ENCODE measurements around the gene GEMIN2. TPM values are rescaled to one million over a fixed set of nuclear protein-coding genes. Genes with fewer than 3 reads are reported as not detected.

Gene GEMIN2
- polyA plus RNA-seq, 1 of the 3 experiments (the other 2 are of a cell fraction) = 13.2 TPM

GRCh38 chr14:39181693-39182047 lies 67.5 kb downstream of the GEMIN2 start (continued):
- TF ChIP-seq PBX3 (IDR thresholded peaks at IDR 0.05) (no peak), CTCF (IDR thresholded peaks at IDR 0.05) (no peak)

- Histone ChIP-seq H3K4me1 (ENCODE audit: control insufficient read depth in 1 of 2, insufficient read depth in 2 of 2, low read depth in 1 of 2, low read length in 1 of 2) (no peaks in the 10 kb centered on the region), H3K36me3 (replicated peaks in 1 of 2; ENCODE audit: control insufficient read depth in 1 of 2, insufficient read depth in 2 of 2, low read length in 1 of 2) (peaks cover 38 to 45% of the 10 kb centered on the region in 2 experiments), H3K9me2 (no peaks in the 10 kb centered on the region), H3K4me2 (no peak overlapping the region), H3F3A (replicated peaks; ENCODE audit: insufficient read depth) (peaks cover 25% of the 10 kb centered on the region), H3K9me3 (no peaks in the 10 kb centered on the region), H3K4me3 (ENCODE audit: low read depth in 2 of 2, low read length in 1 of 2) (no peak overlapping the region), H3K9ac (no peak overlapping the region), H4K20me1 (ENCODE audit: insufficient read depth) (no peaks in the 10 kb centered on the region), H3K79me2 (ENCODE audit: insufficient read depth) (peaks cover 13% of the 10 kb centered on the region; the same call in 1 of the 2 replicates), H2AFZ (ENCODE audit: low read depth) (no peak overlapping the region), H3K27ac (ENCODE audit: low read depth in 2 of 2, low read length in 1 of 2) (no peak overlapping the region), H3K27me3 (ENCODE audit: insufficient read depth) (no peaks in the 10 kb centered on the region)
- 100% methylated on average over 1 of the region's 1 CpG for WGBS (ENCODE audit: low lambda C conversion rate)
- ChIA-PET CTCF (no interaction called here), POLR2A (no interaction called here)
- TF ChIP-seq PBX3 (IDR thresholded peaks at IDR 0.05) (no peak), RAD21 (IDR thresholded peaks at IDR 0.05; ENCODE audit: low read length) (no peak), TEAD4 (IDR thresholded peaks at IDR 0.05; ENCODE audit: borderline replicate concordance, insufficient read depth) (no peak), TCF12 (IDR thresholded peaks at IDR 0.05) (no peak), JUND (IDR thresholded peaks at IDR 0.05) (no peak), CTCF (IDR thresholded peaks at IDR 0.05) (no peak), TAF1 (IDR thresholded peaks at IDR 0.05; ENCODE audit: borderline replicate concordance, low read depth, low read length) (no peak), IRF3 (IDR thresholded peaks at IDR 0.05; ENCODE audit: low read depth, low read length) (no peak), MAX (IDR thresholded peaks at IDR 0.05; ENCODE audit: low read depth) (no peak), ELF1 (IDR thresholded peaks at IDR 0.05) (no peak), RCOR1 (IDR thresholded peaks at IDR 0.05; ENCODE audit: low read length) (no peak), GATA2 (CRISPR knock-in tag; IDR thresholded peaks at IDR 0.05) (no peak), NFIC (IDR thresholded peaks at IDR 0.05; ENCODE audit: borderline replicate concordance) (no peak), EP300 (IDR thresholded peaks at IDR 0.05; ENCODE audit: borderline replicate concordance in 1 of 2, low read depth in 1 of 2, low read length in 1 of 2) (no peak), REST (IDR thresholded peaks at IDR 0.05; ENCODE audit: low read depth, low read length) (no peak)
- DNase-seq = no peak
These were observed 68.9 kb downstream of the GEMIN2 start for GRCh38 chr14:39182770-39183684.

All from SK-N-SH (cell line).